Measurements from ENCODE around the gene LBHD2.

GRCh38 chr14:103057372-103058163, 26.4 kb upstream of the LBHD2 start, which contains the start of gene CDC42BPB:
- TF ChIP-seq CTCF (IDR thresholded peaks at IDR 0.05) = no peak
- TF ChIP-seq POLR2A (IDR thresholded peaks at IDR 0.05) = peak; percentile 15
